GM21367 (cell line): Measurements from ENCODE around the gene LPP.

Experiments used
- ATAC-seq: cut with Tn5 transposase; IDR thresholded peaks from one replicate; pipeline ENCODE4 v1.9.1; 2021; ENCODE audit not compliant: unreplicated experiment

LPP gene

GRCh38 chr3:188458756-188459155, 304.8 kb downstream of the LPP start:
- no peak for ATAC-seq

- no peak for ATAC-seq
Observed at GRCh38 chr3:188465311-188465710, 311.4 kb downstream of the LPP start.

GRCh38 chr3:188468196-188468595, 314.2 kb downstream of the LPP start:
- no peak for ATAC-seq

GRCh38 chr3:188468662-188469061, 314.7 kb downstream of the LPP start:
- no peak for ATAC-seq

- ATAC-seq: no peak
Observed at GRCh38 chr3:188469228-188469885, 315.4 kb downstream of the LPP start.

- ATAC-seq: no peak
Observed at GRCh38 chr3:188470508-188471130, 316.7 kb downstream of the LPP start.

- no peak for ATAC-seq
Observed at GRCh38 chr3:188471723-188472122, 317.8 kb downstream of the LPP start.

- ATAC-seq: no peak
Observed at GRCh38 chr3:188472336-188472735, 318.4 kb downstream of the LPP start.

- no peak for ATAC-seq
Observed at GRCh38 chr3:188473045-188473444, 319.1 kb downstream of the LPP start.

- no peak for ATAC-seq
Observed at GRCh38 chr3:188473591-188474288, 319.8 kb downstream of the LPP start.

GRCh38 chr3:188476935-188477334, 323.0 kb downstream of the LPP start:
- no peak for ATAC-seq

- ATAC-seq: no peak
Observed at GRCh38 chr3:188480011-188480410, 326.1 kb downstream of the LPP start.

- no peak for ATAC-seq
Observed at GRCh38 chr3:188482929-188483328, 329.0 kb downstream of the LPP start.

- ATAC-seq: no peak
Observed at GRCh38 chr3:188486126-188486525, 332.2 kb downstream of the LPP start.

- no peak for ATAC-seq
Observed at GRCh38 chr3:188486952-188487351, 333.0 kb downstream of the LPP start.

- no peak for ATAC-seq
Observed at GRCh38 chr3:188487652-188488051, 333.7 kb downstream of the LPP start.

GRCh38 chr3:188488801-188489200, 334.8 kb downstream of the LPP start:
- no peak for ATAC-seq

- ATAC-seq: peak; percentile 53
Observed at GRCh38 chr3:188489639-188490405, 335.9 kb downstream of the LPP start.

GRCh38 chr3:188490416-188490815, 336.5 kb downstream of the LPP start:
- ATAC-seq: no peak

- no peak for ATAC-seq
Observed at GRCh38 chr3:188491276-188491687, 337.3 kb downstream of the LPP start.

GRCh38 chr3:188496390-188496789, 342.4 kb downstream of the LPP start:
- ATAC-seq: no peak

GRCh38 chr3:188497021-188497420, 343.1 kb downstream of the LPP start:
- ATAC-seq: no peak
